MCF 10A (cell line): ENCODE data around the gene HIVEP2. TPM values are rescaled to one million over a fixed set of nuclear protein-coding genes. Genes with fewer than 3 reads are reported as not detected.

Experiments
- BruUV-seq: library from RNA; stranded (reverse); fragments of 400-500 nt; replicated peaks from 2 replicates; lab custom pipeline; 2021; lab: Mats Ljungman, UMichigan
- CTCF ChIA-PET: fragments of 300-600 bp; sonication (Branson Sonifier 250); formaldehyde crosslinking; extraction: SDS; loops from one replicate; lab custom pipeline; 2021; ENCODE audit warnings: antibody characterized with exemption, inconsistent platforms; lab: Yijun Ruan, JAX
- POLR2A ChIA-PET: fragments of 300-600, 350-650 bp; sonication (Branson Sonifier 250); formaldehyde crosslinking; extraction: SDS; loops from one replicate; lab custom pipeline; 2020; ENCODE audit warnings: antibody characterized with exemption, inconsistent platforms; lab: Yijun Ruan, JAX
- DNase-seq: peaks from one replicate; pipeline ENCODE4 v3.0.0-alpha.2; 2018; ENCODE audit not compliant: unreplicated experiment
- H3K27ac Mint-ChIP-seq: one replicate; pipeline ENCODE4 v1.8.0; 2022; ENCODE audit warnings: mild to moderate bottlenecking, low read depth, mixed read lengths; ENCODE audit not compliant: unreplicated experiment
- H3K27me3 Mint-ChIP-seq: one replicate; pipeline ENCODE4 v1.8.0; 2022; ENCODE audit warnings: mixed read lengths; ENCODE audit not compliant: insufficient read depth, unreplicated experiment
- H3K36me3 Mint-ChIP-seq: one replicate; pipeline ENCODE4 v1.8.0; 2022; ENCODE audit warnings: mild to moderate bottlenecking, moderate library complexity, mixed read lengths; ENCODE audit not compliant: insufficient read depth, unreplicated experiment
- H3K4me1 Mint-ChIP-seq: one replicate; pipeline ENCODE4 v1.8.0; 2022; ENCODE audit warnings: mixed read lengths; ENCODE audit not compliant: insufficient read depth, unreplicated experiment
- H3K4me3 Mint-ChIP-seq: one replicate; pipeline ENCODE4 v1.8.0; 2022; ENCODE audit warnings: mild to moderate bottlenecking, moderate library complexity, mixed read lengths; ENCODE audit not compliant: unreplicated experiment
- H3K9me3 Mint-ChIP-seq: one replicate; pipeline ENCODE4 v1.8.0; 2022; ENCODE audit warnings: mixed read lengths; ENCODE audit not compliant: unreplicated experiment
- CTCF ChIP-seq: fragments of 200-600 bp; IDR thresholded peaks from one replicate; pipeline ENCODE4 v1.8.0; 2022; ENCODE audit warnings: antibody characterized with exemption, mild to moderate bottlenecking; ENCODE audit not compliant: unreplicated experiment
- intact Hi-C: fragments of 100-400 bp; cut with micrococcal nuclease; formaldehyde crosslinking; loops from 2 replicates; pipeline ENCODE4 v1.14.1; 2022
- total RNA-seq: library from RNA; stranded (reverse); gene quantifications from 2 replicates; pipeline ENCODE4 v1.2.3, GENCODE V29; 2022

Gene HIVEP2
- total RNA-seq, 1 experiment from 2014 or later, result 23.6 TPM

GRCh38 chr6:142965164-142965563, 20.2 kb upstream of the HIVEP2 start:
- POLR2A ChIA-PET, result no interaction called here
- Mint-ChIP-seq H3K4me3 (no peak overlapping the region), H3K36me3 (no peaks in the 10 kb centered on the region), H3K27me3 (no peaks in the 10 kb centered on the region), H3K9me3 (no peaks in the 10 kb centered on the region), H3K27ac (no peak overlapping the region), H3K4me1 (no peaks in the 10 kb centered on the region)
- DNase-seq, result no peak
- no peak for TF ChIP-seq CTCF
- CTCF ChIA-PET, result no interaction called here
- BruUV-seq, result no TSS peak
- intact Hi-C loops, result no loop called here

GRCh38 chr6:142960098-142960497, 15.1 kb upstream of the HIVEP2 start:
- TF ChIP-seq CTCF, result no peak
- CTCF ChIA-PET, result no interaction called here
- POLR2A ChIA-PET, result interaction anchor here (0.7 kb wide), 1 partner anchor 527 kb away, joined by 3 read pairs; no protein-coding TSS in a partner anchor
- DNase-seq, result no peak
- Mint-ChIP-seq H3K4me3 (no peak overlapping the region), H3K27ac (no peak overlapping the region), H3K4me1 (no peaks in the 10 kb centered on the region), H3K9me3 (no peaks in the 10 kb centered on the region), H3K27me3 (no peaks in the 10 kb centered on the region), H3K36me3 (no peaks in the 10 kb centered on the region)
- intact Hi-C loops, result no loop called here
- no TSS peak for BruUV-seq

GRCh38 chr6:142958343-142958742, 13.4 kb upstream of the HIVEP2 start:
- no peak for TF ChIP-seq CTCF

GRCh38 chr6:142956726-142957125, 11.8 kb upstream of the HIVEP2 start:
- DNase-seq, result no peak
- Mint-ChIP-seq H3K9me3 (no peaks in the 10 kb centered on the region), H3K36me3 (peaks cover 6% of the 10 kb centered on the region), H3K27ac (no peak overlapping the region), H3K27me3 (no peaks in the 10 kb centered on the region), H3K4me3 (no peak overlapping the region), H3K4me1 (no peaks in the 10 kb centered on the region)
- intact Hi-C loops, result no loop called here
- ChIA-PET POLR2A (no interaction called here), CTCF (no interaction called here)
- BruUV-seq, result no TSS peak
- no peak for TF ChIP-seq CTCF

More at GRCh38 chr6:142958343-142958742, 13.4 kb upstream of the HIVEP2 start:
- ChIA-PET CTCF (interaction anchor here (0.5 to 0.6 kb wide), 2 partner anchors 483 to 523 kb away, joined by 3 read pairs; no protein-coding TSS in a partner anchor), POLR2A (interaction anchor here (1.1 to 1.2 kb wide), 2 partner anchors 11 to 368 kb away, joined by 3 to 5 read pairs; no protein-coding TSS in a partner anchor)
- Mint-ChIP-seq H3K27ac (no peak overlapping the region), H3K27me3 (no peaks in the 10 kb centered on the region), H3K4me1 (no peaks in the 10 kb centered on the region), H3K36me3 (peaks cover 6% of the 10 kb centered on the region), H3K4me3 (no peak overlapping the region), H3K9me3 (no peaks in the 10 kb centered on the region)
- no peak for DNase-seq
- no TSS peak for BruUV-seq
- intact Hi-C loops, result no loop called here
